Activated T-cell treated with anti-CD3 and anti-CD28 coated beads for 48 hours (primary cell): Measurements from ENCODE around the gene TRIM65.
A peak's percentile ranks its signal among the peaks of the same experiment; 100 is the strongest.
"Not testable (repeated sequence)": the region's sequence is repeated elsewhere in the genome, so short reads cannot be mapped to it uniquely, and the experiment has no call there.

Source experiments
- DNase-seq: peaks from one replicate; pipeline ENCODE4 v3.0.0-alpha.2; 2020; ENCODE audit warnings: low read depth

TRIM65 gene

GRCh38 chr17:75895370-75896155 is 1.2 kb downstream of the TRIM65 start:
- no peak for DNase-seq

- no peak for DNase-seq
These were observed 2.6 kb downstream of the TRIM65 start for GRCh38 chr17:75894049-75894733.

- DNase-seq, result no peak
These were observed 3.3 kb downstream of the TRIM65 start for GRCh38 chr17:75893305-75894048.

GRCh38 chr17:75892556-75893224 is 4.1 kb downstream of the TRIM65 start:
- DNase-seq, result no peak

- DNase-seq, result no peak
These were observed 4.9 kb downstream of the TRIM65 start for GRCh38 chr17:75891605-75892555.

GRCh38 chr17:75891022-75891604 is 5.6 kb downstream of the TRIM65 start:
- no peak for DNase-seq

- DNase-seq, result no peak
These were observed 7.3 kb downstream of the TRIM65 start for GRCh38 chr17:75889454-75889853.

- DNase-seq, result no peak
These were observed 8.3 kb downstream of the TRIM65 start for GRCh38 chr17:75888484-75888883.

GRCh38 chr17:75885860-75886259 is 10.9 kb downstream of the TRIM65 start:
- not testable (repeated sequence) for DNase-seq

- DNase-seq, result no peak
These were observed 11.3 kb downstream of the TRIM65 start for GRCh38 chr17:75885431-75885830.

- no peak for DNase-seq
These were observed 14.9 kb downstream of the TRIM65 start for GRCh38 chr17:75881678-75882454.

- no peak for DNase-seq
These were observed 16.5 kb downstream of the TRIM65 start for GRCh38 chr17:75880266-75880665.

- DNase-seq, result peak; percentile 26
These were observed 18.4 kb downstream of the TRIM65 start, which contains the start of gene TRIM47 for GRCh38 chr17:75878174-75878998. TSS of gene TRIM47 (minus strand) at chr17:75878581. CDS start at chr17:75878548, 33 bp downstream.

- peak; percentile 74 for DNase-seq
These were observed 19.0 kb downstream of the TRIM65 start for GRCh38 chr17:75877752-75878173.

- DNase-seq, result peak; percentile 38
These were observed 19.6 kb downstream of the TRIM65 start for GRCh38 chr17:75876938-75877751.

GRCh38 chr17:75876190-75876937 is 20.4 kb downstream of the TRIM65 start:
- DNase-seq, result peak; percentile 65

GRCh38 chr17:75875940-75876189 is 20.9 kb downstream of the TRIM65 start:
- DNase-seq, result no peak
